Liver (tissue), 3 donors: ENCODE data around the gene RERE.

Source experiments
- ATF3 ChIP-seq: IDR thresholded peaks from 2 replicates; pipeline ENCODE4 v1.6.1; 2016; ENCODE audit warnings: antibody characterized with exemption
- EGR1 ChIP-seq, 2 donors: IDR thresholded peaks; 2 replicates each; pipeline ENCODE4 v1.6.1; 2016 to 2018; ENCODE audit warnings: antibody characterized with exemption in 2 of 2, low read depth in 2 of 2
- FOXA2 ChIP-seq: IDR thresholded peaks from 2 replicates; pipeline ENCODE4 v1.6.1; 2016; ENCODE audit warnings: antibody characterized with exemption
- GABPA ChIP-seq, 2 donors: IDR thresholded peaks in 1 of 2; conservative IDR thresholded peaks in 1 of 2; 2 replicates each; pipeline ENCODE4 v1.6.1; 2016; ENCODE audit warnings: antibody characterized with exemption in 2 of 2, mild to moderate bottlenecking in 1 of 2, moderate library complexity in 1 of 2
- JUND ChIP-seq, 2 donors: IDR thresholded peaks; 2 replicates each; pipeline ENCODE4 v1.6.1; 2016; ENCODE audit warnings: antibody characterized with exemption in 2 of 2
- MAX ChIP-seq: IDR thresholded peaks from 2 replicates; pipeline ENCODE4 v1.6.1; 2016; ENCODE audit warnings: antibody characterized with exemption
- RAD21 ChIP-seq, 2 donors: IDR thresholded peaks; 2 replicates each; pipeline ENCODE4 v1.6.1; 2016; ENCODE audit warnings: antibody characterized with exemption in 2 of 2, mild to moderate bottlenecking in 2 of 2
- RXRA ChIP-seq, 2 donors: IDR thresholded peaks; 2 replicates each; pipeline ENCODE4 v1.6.1; 2017 to 2018; ENCODE audit warnings: antibody characterized with exemption in 2 of 2, mild to moderate bottlenecking in 1 of 2
- SP1 ChIP-seq: IDR thresholded peaks from 2 replicates; pipeline ENCODE4 v1.6.1; 2018; ENCODE audit warnings: antibody characterized with exemption, mild to moderate bottlenecking
- YY1 ChIP-seq: IDR thresholded peaks from 2 replicates; pipeline ENCODE4 v1.6.1; 2016; ENCODE audit warnings: antibody characterized with exemption, mild to moderate bottlenecking
- TF ChIP-seq, protein P1 (sequence below): fragments of 150-350 bp; IDR thresholded peaks from 2 replicates; pipeline ENCODE4 v1.5.1; 2017; ENCODE audit warnings: improper control_type of control experiment, low read depth, low read length; ENCODE audit not compliant: missing input control
- TF ChIP-seq, protein P2 (sequence below): IDR thresholded peaks from 2 replicates; pipeline ENCODE4 v1.6.1; 2016; ENCODE audit warnings: antibody characterized with exemption
- TF ChIP-seq, protein P3 (sequence below): IDR thresholded peaks from 2 replicates; pipeline ENCODE4 v1.6.1; 2016; ENCODE audit warnings: antibody characterized with exemption, mild to moderate bottlenecking
- donor health status: healthy.
- donor health status: healthy.

DNA sequence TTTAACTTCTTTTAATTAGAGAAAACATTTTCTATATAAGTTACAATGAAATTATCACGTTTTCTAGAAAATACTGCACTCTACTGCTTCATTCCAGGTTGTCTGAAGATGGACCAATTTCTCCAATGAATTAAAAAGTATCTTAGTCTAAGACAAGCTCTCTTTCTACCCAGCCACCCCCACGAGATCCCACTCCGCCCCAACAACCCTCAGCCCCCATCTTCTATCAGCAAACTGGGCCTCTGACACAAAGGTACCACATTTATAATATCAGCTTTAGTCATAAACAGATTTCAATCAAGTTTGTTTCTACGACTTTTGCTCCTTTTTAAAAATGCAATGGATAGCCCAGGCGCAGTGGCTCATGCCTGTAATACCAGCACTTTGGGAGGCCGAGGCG lies 117.8 kb downstream of the RERE start:
- TF ChIP-seq, protein P1, sequence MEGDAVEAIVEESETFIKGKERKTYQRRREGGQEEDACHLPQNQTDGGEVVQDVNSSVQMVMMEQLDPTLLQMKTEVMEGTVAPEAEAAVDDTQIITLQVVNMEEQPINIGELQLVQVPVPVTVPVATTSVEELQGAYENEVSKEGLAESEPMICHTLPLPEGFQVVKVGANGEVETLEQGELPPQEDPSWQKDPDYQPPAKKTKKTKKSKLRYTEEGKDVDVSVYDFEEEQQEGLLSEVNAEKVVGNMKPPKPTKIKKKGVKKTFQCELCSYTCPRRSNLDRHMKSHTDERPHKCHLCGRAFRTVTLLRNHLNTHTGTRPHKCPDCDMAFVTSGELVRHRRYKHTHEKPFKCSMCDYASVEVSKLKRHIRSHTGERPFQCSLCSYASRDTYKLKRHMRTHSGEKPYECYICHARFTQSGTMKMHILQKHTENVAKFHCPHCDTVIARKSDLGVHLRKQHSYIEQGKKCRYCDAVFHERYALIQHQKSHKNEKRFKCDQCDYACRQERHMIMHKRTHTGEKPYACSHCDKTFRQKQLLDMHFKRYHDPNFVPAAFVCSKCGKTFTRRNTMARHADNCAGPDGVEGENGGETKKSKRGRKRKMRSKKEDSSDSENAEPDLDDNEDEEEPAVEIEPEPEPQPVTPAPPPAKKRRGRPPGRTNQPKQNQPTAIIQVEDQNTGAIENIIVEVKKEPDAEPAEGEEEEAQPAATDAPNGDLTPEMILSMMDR, result no peak
- TF ChIP-seq, protein P2, sequence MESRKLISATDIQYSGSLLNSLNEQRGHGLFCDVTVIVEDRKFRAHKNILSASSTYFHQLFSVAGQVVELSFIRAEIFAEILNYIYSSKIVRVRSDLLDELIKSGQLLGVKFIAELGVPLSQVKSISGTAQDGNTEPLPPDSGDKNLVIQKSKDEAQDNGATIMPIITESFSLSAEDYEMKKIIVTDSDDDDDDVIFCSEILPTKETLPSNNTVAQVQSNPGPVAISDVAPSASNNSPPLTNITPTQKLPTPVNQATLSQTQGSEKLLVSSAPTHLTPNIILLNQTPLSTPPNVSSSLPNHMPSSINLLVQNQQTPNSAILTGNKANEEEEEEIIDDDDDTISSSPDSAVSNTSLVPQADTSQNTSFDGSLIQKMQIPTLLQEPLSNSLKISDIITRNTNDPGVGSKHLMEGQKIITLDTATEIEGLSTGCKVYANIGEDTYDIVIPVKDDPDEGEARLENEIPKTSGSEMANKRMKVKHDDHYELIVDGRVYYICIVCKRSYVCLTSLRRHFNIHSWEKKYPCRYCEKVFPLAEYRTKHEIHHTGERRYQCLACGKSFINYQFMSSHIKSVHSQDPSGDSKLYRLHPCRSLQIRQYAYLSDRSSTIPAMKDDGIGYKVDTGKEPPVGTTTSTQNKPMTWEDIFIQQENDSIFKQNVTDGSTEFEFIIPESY, result no peak
- TF ChIP-seq MAX, result no peak
- TF ChIP-seq ATF3, result no peak
- TF ChIP-seq GABPA (IDR thresholded peaks at IDR 0.05 in 1 of 2, conservative IDR thresholded peaks at IDR 0.05 in 1 of 2), result no peak
- TF ChIP-seq RXRA (IDR thresholded peaks at IDR 0.05), result no peak
- TF ChIP-seq RAD21 (IDR thresholded peaks at IDR 0.05), result no peak
- TF ChIP-seq, protein P3, sequence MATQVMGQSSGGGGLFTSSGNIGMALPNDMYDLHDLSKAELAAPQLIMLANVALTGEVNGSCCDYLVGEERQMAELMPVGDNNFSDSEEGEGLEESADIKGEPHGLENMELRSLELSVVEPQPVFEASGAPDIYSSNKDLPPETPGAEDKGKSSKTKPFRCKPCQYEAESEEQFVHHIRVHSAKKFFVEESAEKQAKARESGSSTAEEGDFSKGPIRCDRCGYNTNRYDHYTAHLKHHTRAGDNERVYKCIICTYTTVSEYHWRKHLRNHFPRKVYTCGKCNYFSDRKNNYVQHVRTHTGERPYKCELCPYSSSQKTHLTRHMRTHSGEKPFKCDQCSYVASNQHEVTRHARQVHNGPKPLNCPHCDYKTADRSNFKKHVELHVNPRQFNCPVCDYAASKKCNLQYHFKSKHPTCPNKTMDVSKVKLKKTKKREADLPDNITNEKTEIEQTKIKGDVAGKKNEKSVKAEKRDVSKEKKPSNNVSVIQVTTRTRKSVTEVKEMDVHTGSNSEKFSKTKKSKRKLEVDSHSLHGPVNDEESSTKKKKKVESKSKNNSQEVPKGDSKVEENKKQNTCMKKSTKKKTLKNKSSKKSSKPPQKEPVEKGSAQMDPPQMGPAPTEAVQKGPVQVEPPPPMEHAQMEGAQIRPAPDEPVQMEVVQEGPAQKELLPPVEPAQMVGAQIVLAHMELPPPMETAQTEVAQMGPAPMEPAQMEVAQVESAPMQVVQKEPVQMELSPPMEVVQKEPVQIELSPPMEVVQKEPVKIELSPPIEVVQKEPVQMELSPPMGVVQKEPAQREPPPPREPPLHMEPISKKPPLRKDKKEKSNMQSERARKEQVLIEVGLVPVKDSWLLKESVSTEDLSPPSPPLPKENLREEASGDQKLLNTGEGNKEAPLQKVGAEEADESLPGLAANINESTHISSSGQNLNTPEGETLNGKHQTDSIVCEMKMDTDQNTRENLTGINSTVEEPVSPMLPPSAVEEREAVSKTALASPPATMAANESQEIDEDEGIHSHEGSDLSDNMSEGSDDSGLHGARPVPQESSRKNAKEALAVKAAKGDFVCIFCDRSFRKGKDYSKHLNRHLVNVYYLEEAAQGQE, result no peak
- no peak for TF ChIP-seq SP1
- no peak for TF ChIP-seq YY1
- TF ChIP-seq FOXA2, result no peak
- TF ChIP-seq JUND (IDR thresholded peaks at IDR 0.05), result no peak
- no peak for TF ChIP-seq EGR1 (IDR thresholded peaks at IDR 0.05; ENCODE audit: low read depth in 2 of 2)
